ENCODE data around the gene CHD9NB. TPM values are rescaled to one million over a fixed set of nuclear protein-coding genes. Genes with fewer than 3 reads are reported as not detected.

The CHD9NB gene
- total and polyA plus RNA-seq, 9 of the 15 experiments (the other 6 are each of a cell fraction or from before 2014, with no cell fraction given), result 0.06 to 0.10 (median 0.07) TPM; not detected in 6

- TF ChIP-seq, protein P1, sequence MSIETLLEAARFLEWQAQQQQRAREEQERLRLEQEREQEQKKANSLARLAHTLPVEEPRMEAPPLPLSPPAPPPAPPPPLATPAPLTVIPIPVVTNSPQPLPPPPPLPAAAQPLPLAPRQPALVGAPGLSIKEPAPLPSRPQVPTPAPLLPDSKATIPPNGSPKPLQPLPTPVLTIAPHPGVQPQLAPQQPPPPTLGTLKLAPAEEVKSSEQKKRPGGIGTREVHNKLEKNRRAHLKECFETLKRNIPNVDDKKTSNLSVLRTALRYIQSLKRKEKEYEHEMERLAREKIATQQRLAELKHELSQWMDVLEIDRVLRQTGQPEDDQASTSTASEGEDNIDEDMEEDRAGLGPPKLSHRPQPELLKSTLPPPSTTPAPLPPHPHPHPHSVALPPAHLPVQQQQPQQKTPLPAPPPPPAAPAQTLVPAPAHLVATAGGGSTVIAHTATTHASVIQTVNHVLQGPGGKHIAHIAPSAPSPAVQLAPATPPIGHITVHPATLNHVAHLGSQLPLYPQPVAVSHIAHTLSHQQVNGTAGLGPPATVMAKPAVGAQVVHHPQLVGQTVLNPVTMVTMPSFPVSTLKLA (conservative IDR thresholded peaks at IDR 0.05), result peak; percentile 95 to 98
- TF ChIP-seq ZSCAN29 (IDR thresholded peaks at IDR 0.05) (no peak), ESRRB (CRISPR knock-in tag; IDR thresholded peaks at IDR 0.05; ENCODE audit: borderline replicate concordance) (no peak), ZNF253 (CRISPR knock-in tag; conservative IDR thresholded peaks at IDR 0.05) (no peak), RAD21 (CRISPR knock-in tag; conservative IDR thresholded peaks at IDR 0.05 in 1 of 2, IDR thresholded peaks at IDR 0.05 in 1 of 2) (no peak), SOX6 (IDR thresholded peaks at IDR 0.05) (peak; percentile 55; the same call in 1 of the 2 replicates), KAT2B (IDR thresholded peaks at IDR 0.05; ENCODE audit: low read depth, low read length) (no peak), SAP30 (IDR thresholded peaks at IDR 0.05; ENCODE audit: borderline replicate concordance, insufficient read depth, low read depth, low read length, poor library complexity, severe bottlenecking) (peak; percentile 92), ZNF316 (IDR thresholded peaks at IDR 0.05) (peak; percentile 91), ZNF263 (CRISPR knock-in tag; IDR thresholded peaks at IDR 0.05; ENCODE audit: borderline replicate concordance) (peak; percentile 95), RREB1 (CRISPR knock-in tag; IDR thresholded peaks at IDR 0.05) (no peak), ZNF695 (CRISPR knock-in tag; IDR thresholded peaks at IDR 0.05) (no peak), ZNF79 (CRISPR knock-in tag; IDR thresholded peaks at IDR 0.05; ENCODE audit: low read depth) (no peak), TAF7 (tag; IDR thresholded peaks at IDR 0.05) (no peak), POU5F1 (IDR thresholded peaks at IDR 0.05; ENCODE audit: borderline replicate concordance, low read depth, low read length, partially characterized antibody) (no peak)
- TF ChIP-seq, protein P2, sequence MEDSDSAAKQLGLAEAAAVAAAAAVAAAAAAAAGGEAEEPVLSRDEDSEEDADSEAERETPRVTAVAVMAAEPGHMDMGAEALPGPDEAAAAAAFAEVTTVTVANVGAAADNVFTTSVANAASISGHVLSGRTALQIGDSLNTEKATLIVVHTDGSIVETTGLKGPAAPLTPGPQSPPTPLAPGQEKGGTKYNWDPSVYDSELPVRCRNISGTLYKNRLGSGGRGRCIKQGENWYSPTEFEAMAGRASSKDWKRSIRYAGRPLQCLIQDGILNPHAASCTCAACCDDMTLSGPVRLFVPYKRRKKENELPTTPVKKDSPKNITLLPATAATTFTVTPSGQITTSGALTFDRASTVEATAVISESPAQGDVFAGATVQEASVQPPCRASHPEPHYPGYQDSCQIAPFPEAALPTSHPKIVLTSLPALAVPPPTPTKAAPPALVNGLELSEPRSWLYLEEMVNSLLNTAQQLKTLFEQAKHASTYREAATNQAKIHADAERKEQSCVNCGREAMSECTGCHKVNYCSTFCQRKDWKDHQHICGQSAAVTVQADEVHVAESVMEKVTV (CRISPR knock-in tag; IDR thresholded peaks at IDR 0.05), result no peak
Measured at GRCh38 chr16:53099318-53100130, 46.8 kb upstream of the CHD9NB start (continued).

Measured in K562 (cell line).